ENCODE data around the gene TRNT1.

The TRNT1 gene

DNA sequence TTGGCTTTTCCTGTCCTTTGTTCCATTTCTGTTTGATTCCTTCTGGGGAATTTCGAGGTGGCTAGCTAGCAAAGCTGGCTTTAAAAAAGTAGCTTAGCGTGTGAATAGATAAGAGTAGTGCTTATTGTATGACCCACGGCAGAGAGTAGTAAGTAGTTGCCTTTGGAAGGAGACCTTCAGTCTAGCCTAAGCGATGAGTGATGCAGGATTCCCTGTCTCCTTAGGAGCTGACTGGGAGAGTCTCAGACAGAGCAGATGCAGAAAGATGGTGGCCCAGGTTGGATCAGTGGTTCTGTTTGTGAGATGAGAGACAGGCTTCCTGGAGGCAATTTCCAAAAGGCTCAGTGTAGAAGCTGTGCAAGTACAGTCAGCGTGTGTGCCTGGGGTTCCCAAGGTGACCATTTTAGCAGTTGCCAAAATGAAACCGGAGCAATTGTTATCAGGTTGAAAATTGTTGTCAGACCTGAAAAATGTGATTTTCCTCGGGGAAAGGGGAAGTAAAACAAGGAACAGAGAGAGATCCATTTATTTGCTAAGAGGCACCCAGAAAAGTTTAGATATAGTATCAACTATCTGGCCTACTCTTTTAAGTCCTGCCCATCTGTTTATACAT is 15.9 kb upstream of the TRNT1 start:
- no peak for DNase-seq (ENCODE audit: low spot score)
- TF ChIP-seq CTCF (IDR thresholded peaks at IDR 0.05; ENCODE audit: extremely low read depth, missing control alignments), result no peak

GRCh38 chr3:3113042-3113709 is 13.6 kb upstream of the TRNT1 start:
- DNase-seq (ENCODE audit: low spot score), result no peak
- no peak for TF ChIP-seq CTCF (IDR thresholded peaks at IDR 0.05; ENCODE audit: extremely low read depth, missing control alignments)

GRCh38 chr3:3117651-3118050 is 9.1 kb upstream of the TRNT1 start:
- TF ChIP-seq CTCF (IDR thresholded peaks at IDR 0.05; ENCODE audit: extremely low read depth, missing control alignments), result no peak
- no peak for DNase-seq (ENCODE audit: low spot score)

GRCh38 chr3:3119393-3119851 is 7.3 kb upstream of the TRNT1 start:
- no peak for TF ChIP-seq CTCF (IDR thresholded peaks at IDR 0.05; ENCODE audit: extremely low read depth, missing control alignments)
- DNase-seq (ENCODE audit: low spot score), result no peak

DNA sequence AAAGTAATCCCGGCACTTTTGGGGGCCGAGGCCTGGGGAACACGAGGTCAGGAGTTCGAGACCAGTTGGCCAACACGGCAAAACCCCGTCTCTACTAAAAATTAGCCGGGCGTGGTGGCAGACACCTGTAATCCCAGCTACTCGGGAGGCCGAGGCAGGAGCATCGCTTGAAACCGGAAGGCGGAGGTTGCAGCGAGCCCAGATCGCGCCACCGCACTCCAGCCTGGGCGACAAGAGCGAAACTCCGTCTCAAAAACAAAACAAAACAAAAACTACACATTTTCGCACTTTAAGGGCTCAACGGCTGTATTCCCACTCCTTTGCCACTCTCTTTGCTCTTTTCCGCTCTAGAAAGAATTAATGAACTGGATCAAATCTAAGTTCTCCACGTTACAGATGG is 763 bp upstream of the TRNT1 start:
- TF ChIP-seq CTCF (IDR thresholded peaks at IDR 0.05; ENCODE audit: extremely low read depth, missing control alignments), result no peak
- DNase-seq (ENCODE audit: low spot score), result no peak

DNA sequence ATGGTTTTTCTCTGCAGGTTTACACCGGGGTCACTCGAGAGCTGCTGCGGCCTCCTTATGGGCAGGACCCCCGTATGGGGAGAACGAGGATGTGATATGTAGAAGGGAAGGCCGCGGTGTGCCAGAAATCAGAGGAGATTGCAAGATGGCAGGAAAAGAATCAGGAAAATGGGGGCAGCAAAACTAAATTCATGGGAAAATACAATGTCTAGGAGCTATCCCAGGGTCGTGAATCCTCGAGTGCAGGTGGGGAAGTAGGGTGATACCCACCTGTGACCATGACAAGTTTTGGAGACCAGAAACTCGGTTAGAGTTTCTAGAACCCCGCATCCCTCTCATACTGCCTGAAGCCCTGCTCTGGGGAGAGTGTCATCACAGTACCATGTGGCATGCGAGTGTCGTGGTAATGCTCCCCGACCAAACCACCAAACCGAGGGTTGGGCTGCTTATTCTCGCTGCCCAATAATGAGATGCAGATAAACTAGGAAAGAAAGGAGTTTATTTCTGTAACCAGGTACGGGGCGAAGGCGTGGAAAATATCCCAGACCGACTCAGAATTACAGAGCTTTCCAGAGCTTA is 781 bp downstream of the TRNT1 start:
- TF ChIP-seq CTCF (IDR thresholded peaks at IDR 0.05; ENCODE audit: extremely low read depth, missing control alignments), result no peak

DNA sequence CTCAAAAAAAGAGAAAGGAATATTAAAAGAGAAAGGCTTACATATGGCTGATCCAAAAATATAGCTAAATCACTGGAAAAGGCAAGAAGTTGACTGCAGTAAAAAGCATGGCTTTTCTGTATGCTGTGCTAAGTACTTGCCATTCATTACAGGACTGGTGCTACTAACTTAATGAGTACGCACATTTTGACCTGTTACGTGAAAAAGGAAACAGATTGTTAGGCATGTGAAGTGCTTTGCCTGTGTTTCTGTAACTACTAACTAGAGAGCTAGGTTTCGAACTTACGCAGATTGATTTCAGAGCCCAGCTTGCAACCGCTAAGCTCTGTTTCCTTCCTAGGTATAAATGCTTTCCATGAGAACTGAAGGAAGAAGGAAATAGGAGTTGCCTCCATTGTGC is 2.8 kb downstream of the TRNT1 start:
- no peak for DNase-seq (ENCODE audit: low spot score)
- no peak for TF ChIP-seq CTCF (IDR thresholded peaks at IDR 0.05; ENCODE audit: extremely low read depth, missing control alignments)

More for the DNA sequence above, 781 bp downstream of the TRNT1 start:
- peak; percentile 25 for DNase-seq (ENCODE audit: low spot score)
